Hematopoietic multipotent progenitor cell (in vitro differentiated cells): ENCODE measurements around the gene HECW1. TPM values are rescaled to one million over a fixed set of nuclear protein-coding genes. Genes with fewer than 3 reads are reported as not detected.

Experiments
- DNase-seq, 3 donors: peaks; one replicate each; pipeline ENCODE4 v3.0.0-alpha.2; 2011 to 2015; ENCODE audit warnings: low read depth in 2 of 3, low spot score in 2 of 3
- total RNA-seq: library from RNA; depleted of rRNA; stranded (reverse); fragments of >200 nt; gene quantifications from one replicate; pipeline ENCODE4 v1.2.3, GENCODE V29; 2012

HECW1 gene
- total RNA-seq, 1 donor, result not detected

- DNase-seq, result no peak
Observed at GRCh38 chr7:43302773-43303460, 190.5 kb downstream of the HECW1 start.

GRCh38 chr7:43303740-43304241, 191.3 kb downstream of the HECW1 start:
- no peak for DNase-seq

- DNase-seq, result no peak
Observed at GRCh38 chr7:43306404-43306803, 194.0 kb downstream of the HECW1 start.

GRCh38 chr7:43307522-43307921, 195.1 kb downstream of the HECW1 start:
- no peak for DNase-seq

- DNase-seq, result no peak
Observed at GRCh38 chr7:43308913-43309705, 196.7 kb downstream of the HECW1 start.

- peak in 1 of 3 donors; percentile 56 for DNase-seq
Observed at GRCh38 chr7:43309706-43310022, 197.2 kb downstream of the HECW1 start.

GRCh38 chr7:43311052-43311451, 198.6 kb downstream of the HECW1 start:
- DNase-seq, result no peak

- no peak for DNase-seq
Observed at GRCh38 chr7:43311694-43312093, 199.2 kb downstream of the HECW1 start.

- DNase-seq, result no peak
Observed at GRCh38 chr7:43313628-43314378, 201.4 kb downstream of the HECW1 start.

- no peak for DNase-seq
Observed at GRCh38 chr7:43314379-43315158, 202.1 kb downstream of the HECW1 start.

GRCh38 chr7:43317075-43317474, 204.6 kb downstream of the HECW1 start:
- DNase-seq, result no peak

- no peak for DNase-seq
Observed at GRCh38 chr7:43318188-43318770, 205.8 kb downstream of the HECW1 start.

- DNase-seq, result no peak
Observed at GRCh38 chr7:43325595-43325994, 213.1 kb downstream of the HECW1 start.

- no peak for DNase-seq
Observed at GRCh38 chr7:43328336-43328735, 215.9 kb downstream of the HECW1 start.

- DNase-seq, result no peak
Observed at GRCh38 chr7:43328785-43329380, 216.4 kb downstream of the HECW1 start.

GRCh38 chr7:43332193-43332796, 219.8 kb downstream of the HECW1 start:
- DNase-seq, result no peak

GRCh38 chr7:43337191-43337590, 224.7 kb downstream of the HECW1 start:
- no peak for DNase-seq

GRCh38 chr7:43337811-43338210, 225.4 kb downstream of the HECW1 start:
- no peak for DNase-seq

GRCh38 chr7:43341132-43341531, 228.7 kb downstream of the HECW1 start:
- DNase-seq, result no peak
